NCI-H187 (cell line): ENCODE results near the gene CD8B.

Source experiments
- DNase-seq, 2 experiments: peaks; one replicate each; lab custom pipeline; 2025; lab: John Stamatoyannopoulos, UW

Gene CD8B

DNA sequence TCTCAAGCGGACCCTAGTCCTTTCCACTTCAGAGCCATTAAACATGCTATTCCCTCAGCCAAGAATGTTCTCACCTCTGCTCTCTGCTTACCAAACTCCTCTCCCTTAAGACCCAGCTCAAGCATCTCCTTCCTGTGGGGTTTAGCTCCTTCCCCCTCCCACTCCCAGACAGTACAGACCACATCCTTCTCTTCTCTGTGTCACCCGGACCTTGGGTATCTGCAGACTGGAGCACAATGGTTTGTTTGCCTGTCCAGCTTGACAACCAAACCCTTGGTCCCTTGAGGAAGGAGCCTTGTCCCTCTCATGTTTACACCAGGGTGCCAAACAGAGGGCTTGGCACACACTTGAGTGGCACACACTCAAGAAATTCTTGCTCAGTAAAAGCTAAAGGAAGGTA is 66.8 kb downstream of the CD8B start:
- no peak for DNase-seq

DNA sequence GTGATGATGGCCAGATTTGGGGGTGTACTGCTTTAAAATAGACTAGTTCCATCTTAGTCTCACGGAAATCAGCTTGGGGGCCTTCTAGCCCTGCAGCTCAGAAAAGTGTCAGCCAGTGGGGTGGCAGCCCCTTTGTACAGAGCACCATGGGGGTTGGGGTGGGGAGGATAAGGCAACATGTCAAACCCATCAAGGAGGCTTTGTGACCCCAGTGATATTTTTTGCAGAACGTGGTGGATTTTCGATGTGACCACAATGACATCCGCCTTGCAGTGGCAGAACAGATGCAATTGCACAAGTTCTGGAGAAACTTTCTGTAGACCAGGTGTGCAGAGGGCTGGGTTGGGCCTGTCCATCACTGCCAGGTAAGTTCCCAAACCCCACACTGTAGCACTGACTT is 67.9 kb downstream of the CD8B start:
- DNase-seq: no peak

DNA sequence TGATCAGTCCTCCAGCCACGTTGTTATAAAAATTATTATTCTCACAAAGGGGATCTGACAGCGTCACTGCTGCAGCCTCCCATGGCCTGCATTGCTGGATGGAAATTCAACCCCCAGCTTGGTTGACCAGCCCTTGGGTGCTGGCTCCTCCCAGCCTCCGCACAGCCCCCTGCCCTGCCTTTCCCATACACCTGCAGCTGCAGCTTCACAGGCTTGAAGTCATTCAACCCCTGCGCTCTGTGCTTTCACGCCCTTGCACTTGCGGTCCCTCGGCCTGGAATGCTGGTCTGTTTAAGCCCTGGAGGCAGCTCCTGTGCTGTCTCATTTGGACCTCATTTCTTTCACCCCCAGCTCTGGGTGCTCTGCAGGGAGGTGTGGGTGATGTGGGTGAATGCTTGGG is 70.1 kb downstream of the CD8B start:
- DNase-seq: no peak

GRCh38 chr2:86790676-86791572 is 70.8 kb downstream of the CD8B start, which contains the start of gene CD8A:
Gene CD8A (minus strand): TSS chr2:86790913. CDS start chr2:86790825, 88 bp downstream.
- no peak for DNase-seq

- DNase-seq: no peak
Measured at GRCh38 chr2:86790134-86790675, 71.5 kb downstream of the CD8B start.

- DNase-seq: no peak
Measured at GRCh38 chr2:86789687-86790133, 72.0 kb downstream of the CD8B start.

DNA sequence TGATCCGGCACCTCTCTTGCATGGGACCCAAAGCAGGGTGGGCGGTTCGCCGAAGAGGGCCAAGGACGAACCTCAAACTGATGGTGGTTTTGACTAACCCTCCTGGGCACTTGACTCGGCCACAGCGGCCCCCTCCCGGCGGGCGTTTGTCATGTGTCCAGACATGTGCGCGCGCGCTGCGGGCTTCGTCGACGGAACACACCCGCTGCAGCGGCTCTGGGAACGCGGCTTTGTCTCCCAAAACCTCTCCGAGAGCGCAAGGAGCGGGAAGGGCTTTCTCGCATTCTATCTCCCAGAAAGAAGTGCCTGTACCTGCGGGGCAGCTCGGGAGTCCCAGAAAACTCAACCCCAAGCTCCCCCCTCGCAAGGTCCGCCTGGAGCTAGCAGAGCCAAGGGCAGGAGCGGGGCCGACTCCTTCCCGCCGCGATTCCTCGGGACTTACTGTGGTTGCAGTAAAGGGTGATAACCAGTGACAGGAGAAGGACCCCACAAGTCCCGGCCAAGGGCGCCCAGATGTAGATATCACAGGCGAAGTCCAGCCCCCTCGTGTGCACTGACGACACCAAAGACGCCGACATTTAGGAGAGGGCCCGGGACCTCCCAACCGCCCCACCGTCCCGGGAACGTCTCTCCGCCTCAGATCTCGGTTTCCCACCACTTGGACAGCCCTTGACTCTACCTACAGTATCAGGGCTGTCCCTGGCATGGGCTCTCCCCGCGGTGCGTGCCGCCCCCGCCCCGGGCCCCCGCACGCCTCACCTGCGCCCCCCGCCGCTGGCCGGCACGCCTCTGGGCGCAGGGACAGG is 72.6 kb downstream of the CD8B start:
- no peak for DNase-seq

DNA sequence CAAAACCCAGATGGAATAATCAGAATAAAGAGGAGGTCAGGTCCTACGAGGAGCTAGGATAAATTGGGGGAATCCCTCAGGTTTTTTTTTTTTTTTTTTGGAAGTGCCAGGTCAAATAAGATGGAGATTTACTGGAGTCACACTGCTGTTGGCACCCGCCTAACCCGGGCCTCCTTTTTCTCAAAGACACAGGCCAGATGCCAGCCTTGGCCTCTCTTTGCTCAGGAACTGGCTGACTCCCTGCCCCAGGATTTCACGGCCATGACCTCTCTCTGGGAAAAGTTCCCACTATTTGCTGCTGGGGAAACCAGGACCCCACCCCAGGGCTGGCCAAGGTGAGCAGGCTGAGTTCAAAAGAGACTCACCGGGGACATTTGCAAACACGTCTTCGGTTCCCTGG is 73.5 kb downstream of the CD8B start:
- no peak for DNase-seq

DNA sequence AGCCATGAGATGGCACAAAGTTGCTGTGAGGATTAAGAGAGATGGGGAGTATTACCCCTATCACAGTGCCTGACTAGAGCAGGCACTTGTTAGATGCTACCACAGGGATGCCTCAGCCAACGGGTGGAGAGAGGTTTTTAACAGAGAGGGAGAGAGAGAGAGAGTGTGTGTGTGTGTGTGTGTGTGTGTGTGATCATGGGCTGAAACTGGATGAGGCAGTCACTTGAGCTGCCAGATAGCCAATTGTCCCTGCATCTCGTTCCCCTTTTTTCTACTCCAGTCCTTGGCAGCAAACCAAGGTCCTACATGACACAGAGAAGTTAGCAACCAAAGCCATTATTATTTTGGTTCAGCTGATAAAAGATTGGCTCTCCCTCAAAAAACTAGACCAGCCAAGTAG is 74.0 kb downstream of the CD8B start:
- DNase-seq: no peak

GRCh38 chr2:86786001-86786536 is 75.6 kb downstream of the CD8B start:
- DNase-seq: no peak

GRCh38 chr2:86785456-86785855 is 76.2 kb downstream of the CD8B start:
- DNase-seq: no peak

GRCh38 chr2:86783615-86784339 is 77.9 kb downstream of the CD8B start:
- DNase-seq: no peak

GRCh38 chr2:86782748-86783147 is 78.9 kb downstream of the CD8B start:
- DNase-seq: no peak

- DNase-seq: no peak
Measured at GRCh38 chr2:86781363-86781762, 80.3 kb downstream of the CD8B start.

DNA sequence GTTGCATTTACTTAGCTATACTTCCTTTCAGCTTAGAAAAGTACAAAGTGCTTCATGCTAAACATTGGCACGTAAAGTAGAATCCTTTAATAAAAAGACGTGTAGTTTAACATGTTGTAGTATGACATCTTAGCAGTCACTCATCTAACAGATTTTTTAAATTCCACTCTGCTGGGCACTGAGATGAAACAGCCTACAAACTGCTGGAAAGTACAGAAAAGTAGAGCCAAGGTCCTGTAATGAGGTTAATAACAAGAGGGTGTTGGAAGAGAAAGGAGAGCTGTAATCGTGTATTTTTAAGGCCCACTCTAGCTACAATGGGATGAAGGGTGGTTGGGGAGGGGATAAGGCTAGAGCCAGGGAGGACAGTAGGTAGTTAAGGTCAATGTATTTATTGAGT is 81.7 kb downstream of the CD8B start:
- DNase-seq: no peak

DNA sequence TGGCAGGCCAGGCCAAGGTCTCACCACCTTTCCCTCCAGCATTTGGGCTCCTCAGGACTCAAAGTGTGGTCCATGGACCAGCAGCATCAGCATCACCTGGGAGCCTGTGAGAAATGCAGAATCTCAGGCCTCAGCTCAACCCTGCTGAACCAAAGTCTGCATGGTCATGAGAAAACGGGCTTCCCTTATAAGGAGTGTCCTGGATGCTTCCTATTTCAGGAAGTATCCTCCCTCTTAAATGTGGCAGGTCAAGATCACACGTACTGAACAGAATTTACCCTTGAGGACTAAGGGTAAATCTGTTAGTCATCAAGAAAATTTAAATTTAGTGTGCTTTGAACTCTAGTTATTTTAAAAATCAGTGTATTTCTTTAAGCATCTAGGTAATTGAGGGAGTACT is 82.7 kb downstream of the CD8B start:
- no peak for DNase-seq

- DNase-seq: no peak
Measured at GRCh38 chr2:86776532-86776931, 85.2 kb downstream of the CD8B start.

DNA sequence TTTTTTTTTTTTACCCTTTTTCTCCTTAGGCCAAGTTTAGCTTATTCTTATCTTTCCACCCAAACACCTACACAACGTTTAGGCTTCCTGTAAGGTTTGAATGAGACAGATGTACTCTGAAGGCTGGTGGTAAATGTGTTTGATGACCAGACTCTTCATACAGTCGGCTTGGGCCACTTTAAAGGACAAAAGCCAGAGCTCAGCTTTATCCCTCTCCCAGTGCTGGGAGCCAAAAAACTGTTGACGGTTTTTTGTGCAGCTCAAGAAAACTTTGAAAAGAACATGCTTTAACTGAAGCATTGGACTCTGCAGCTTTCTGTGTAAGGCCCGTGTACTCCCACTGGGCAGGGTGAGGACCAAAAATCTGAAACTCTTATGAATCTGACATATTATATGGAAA is 86.3 kb downstream of the CD8B start:
- no peak for DNase-seq

GRCh38 chr2:86774862-86775261 is 86.8 kb downstream of the CD8B start:
- DNase-seq: no peak

- no peak for DNase-seq
Measured at GRCh38 chr2:86772611-86773010, 89.1 kb downstream of the CD8B start.

DNA sequence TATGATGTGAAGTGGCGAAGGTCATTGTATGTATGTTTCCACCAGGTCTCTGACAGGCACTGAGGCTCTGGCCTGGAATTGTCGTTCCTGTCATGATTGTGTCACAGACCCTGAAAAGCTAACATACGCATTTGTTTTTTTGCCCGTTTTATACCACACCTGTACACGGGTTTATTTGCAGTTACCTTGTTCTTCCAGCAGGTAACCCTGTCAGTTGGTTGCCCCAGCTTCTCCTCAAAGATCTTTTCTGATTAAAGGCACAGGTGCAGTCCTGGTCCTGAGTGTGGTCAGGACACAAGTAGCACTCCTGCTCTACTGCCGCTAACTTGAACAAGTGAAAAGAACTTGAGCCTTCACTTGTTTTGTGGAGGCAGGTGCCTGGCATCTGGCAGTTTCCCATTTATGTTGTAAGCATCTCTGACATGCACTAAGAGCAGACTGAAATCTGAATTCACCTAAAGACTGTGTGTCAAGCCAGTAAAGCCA is 90.8 kb downstream of the CD8B start:
- no peak for DNase-seq

DNA sequence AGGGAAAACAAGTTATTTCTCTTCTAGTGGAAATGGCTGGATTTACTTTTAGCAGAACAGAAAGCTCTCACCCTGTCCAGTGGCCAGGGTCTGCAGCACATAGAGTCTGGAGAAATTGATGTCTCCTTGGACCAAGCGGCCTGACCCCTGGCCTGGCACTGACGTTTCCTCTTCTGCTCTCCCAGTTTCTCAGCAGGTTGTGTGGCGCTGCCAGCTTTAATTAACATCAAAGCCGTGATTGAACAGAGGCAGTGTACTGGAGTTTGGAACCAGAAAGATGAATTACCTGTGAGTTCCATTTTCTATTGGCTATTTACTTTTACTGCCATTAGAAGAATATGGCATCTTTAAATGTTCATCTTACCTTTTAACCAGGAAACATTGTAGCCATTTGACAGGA is 91.8 kb downstream of the CD8B start:
- DNase-seq: no peak
